NK-92 (cell line): Measurements from ENCODE around the gene ZNF500.

Source experiments
- DNase-seq: peaks from one replicate; lab custom pipeline; 2025; ENCODE audit not compliant: unreplicated experiment; lab: John Stamatoyannopoulos, UW

ZNF500 gene

GRCh38 chr16:4775005-4775404 is 8.0 kb upstream of the ZNF500 start:
- DNase-seq: no peak

- no peak for DNase-seq
These were observed 5.4 kb upstream of the ZNF500 start for GRCh38 chr16:4772351-4772750.

- no peak for DNase-seq
These were observed 4.7 kb upstream of the ZNF500 start for GRCh38 chr16:4771646-4772045.

- no peak for DNase-seq
These were observed 2.3 kb upstream of the ZNF500 start for GRCh38 chr16:4769306-4769638.

- DNase-seq: no peak
These were observed 1.8 kb upstream of the ZNF500 start for GRCh38 chr16:4768549-4769305.

- DNase-seq: no peak
These were observed 1.0 kb upstream of the ZNF500 start for GRCh38 chr16:4767872-4768548.

- DNase-seq: no peak
These were observed 1.2 kb downstream of the ZNF500 start for GRCh38 chr16:4765511-4766474.

- DNase-seq: no peak
These were observed 3.2 kb downstream of the ZNF500 start for GRCh38 chr16:4763791-4764190.

- DNase-seq: no peak
These were observed 4.8 kb downstream of the ZNF500 start for GRCh38 chr16:4762205-4762604.

GRCh38 chr16:4760221-4760910 is 6.6 kb downstream of the ZNF500 start:
- no peak for DNase-seq

- no peak for DNase-seq
These were observed 11.3 kb downstream of the ZNF500 start for GRCh38 chr16:4755687-4756086.

- no peak for DNase-seq
These were observed 12.1 kb downstream of the ZNF500 start for GRCh38 chr16:4754865-4755264.

GRCh38 chr16:4753227-4753626 is 13.7 kb downstream of the ZNF500 start:
- DNase-seq: no peak

- no peak for DNase-seq
These were observed 14.4 kb downstream of the ZNF500 start for GRCh38 chr16:4752351-4753100.

- no peak for DNase-seq
These were observed 16.1 kb downstream of the ZNF500 start for GRCh38 chr16:4750896-4751295.

GRCh38 chr16:4749700-4750257 is 17.2 kb downstream of the ZNF500 start:
- no peak for DNase-seq

GRCh38 chr16:4748682-4749411 is 18.1 kb downstream of the ZNF500 start:
- no peak for DNase-seq

GRCh38 chr16:4747906-4748681 is 18.9 kb downstream of the ZNF500 start:
- DNase-seq: no peak
